Head of caudate nucleus (tissue), 42 donors: ENCODE data around the gene AHSG.

ENCODE experiments used
- DNase-seq, 42 donors: peaks; one replicate each; pipeline versions ENCODE4 v3.0.0 to v3.0.0-alpha.2; 2020 to 2021; ENCODE audit warnings: mixed read lengths in 7 of 42
- intact Hi-C: fragments of 100-400 bp; cut with DNase I; formaldehyde crosslinking; loops from one replicate; pipeline ENCODE4 v1.15.0; 2022

AHSG gene

GRCh38 chr3:186664119-186664495 lies 51.2 kb downstream of the AHSG start:
- DNase-seq, result no peak
- intact Hi-C loops, result no loop called here

DNA sequence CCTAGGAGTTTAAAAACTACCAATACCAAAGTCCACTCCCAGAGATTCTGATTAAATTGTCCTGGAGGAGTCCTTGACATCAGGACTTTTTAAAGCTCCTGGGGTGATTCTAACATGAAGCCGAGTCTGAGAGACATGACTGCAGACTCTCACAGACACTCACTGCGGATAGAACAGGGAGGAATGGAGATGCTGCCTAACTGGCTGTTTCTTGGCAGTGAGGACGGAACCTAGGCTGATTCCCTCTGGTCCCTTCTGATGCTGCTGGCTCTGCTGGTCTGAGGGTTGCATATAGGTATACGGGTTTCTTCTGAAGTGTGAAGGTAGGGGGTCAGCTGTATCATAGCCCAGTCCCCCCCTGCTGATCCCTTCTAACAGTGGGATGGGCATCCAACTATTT lies 51.6 kb downstream of the AHSG start:
- no peak for DNase-seq
- intact Hi-C loops, result no loop called here

DNA sequence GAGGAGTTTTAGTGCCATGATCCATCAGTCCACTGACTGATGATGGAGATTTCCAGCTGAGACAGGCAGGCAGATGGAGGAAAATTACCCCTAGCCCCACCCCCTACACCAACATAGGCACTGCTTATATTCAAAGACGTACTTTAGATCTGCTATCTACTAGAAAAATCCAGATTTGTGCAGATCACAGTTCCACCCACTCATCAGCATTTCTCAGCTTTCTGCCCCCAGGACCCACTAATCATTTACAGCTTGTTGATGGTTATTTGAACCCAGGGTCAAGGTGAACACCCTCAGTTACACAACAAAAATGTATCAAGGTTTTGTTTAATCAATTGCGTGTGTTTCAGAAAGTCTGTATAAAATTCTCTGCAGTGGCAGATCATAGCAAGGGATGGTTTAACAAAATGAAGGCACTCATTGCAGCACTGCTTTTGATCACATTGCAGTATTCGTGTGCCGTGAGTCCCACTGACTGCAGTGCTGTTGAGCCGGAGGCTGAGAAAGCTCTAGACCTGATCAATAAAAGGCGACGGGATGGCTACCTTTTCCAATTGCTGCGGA lies 52.8 kb downstream of the AHSG start, which contains the start of gene HRG:
HRG (plus strand) TSS at position 390 of the 564 bp plus-strand sequence; CDS start at position 408, 18 bp downstream.
- intact Hi-C loops, result no loop called here

DNA sequence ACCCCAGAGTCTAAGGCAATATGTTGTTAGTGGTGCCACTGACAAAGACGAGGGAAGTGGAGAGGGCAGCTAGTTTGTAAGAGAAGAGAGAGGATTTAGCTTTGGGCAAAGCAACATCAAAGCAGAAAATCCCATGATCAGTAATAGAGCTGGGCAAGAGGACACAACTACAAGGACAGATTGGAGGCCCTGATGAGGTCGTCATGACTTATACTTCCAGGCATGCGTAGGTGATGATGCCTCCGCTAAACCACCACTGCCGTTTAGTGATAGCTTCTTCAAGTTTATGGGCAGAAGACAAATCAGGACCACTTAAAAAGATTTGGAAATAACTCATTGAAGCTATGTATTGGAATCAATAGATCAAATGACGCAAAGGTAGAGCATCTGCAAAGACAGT lies 55.6 kb downstream of the AHSG start:
- intact Hi-C loops, result no loop called here
- no peak for DNase-seq

More for the DNA sequence above, 52.8 kb downstream of the AHSG start, which contains the start of gene HRG:
- DNase-seq, result no peak

GRCh38 chr3:186669378-186670084 lies 56.7 kb downstream of the AHSG start:
- DNase-seq, result no peak
- intact Hi-C loops, result no loop called here

- intact Hi-C loops, result no loop called here
- DNase-seq, result no peak
These were observed 57.3 kb downstream of the AHSG start for GRCh38 chr3:186670155-186670554.
